T-helper 2 cell treated with Interferon-gamma antibody and Interleukin-4, amounts not matched to agents 5 μg/mL and 100 μg/mL, for 36 hours (primary cell): Measurements from ENCODE around the gene RFPL1.
"Not testable (repeated sequence)": the region's sequence is repeated elsewhere in the genome, so short reads cannot be mapped to it uniquely, and the experiment has no call there.

ENCODE experiments used
- DNase-seq: peaks from one replicate; pipeline ENCODE4 v3.0.0; 2021; ENCODE audit warnings: low spot score
- H3K27ac Mint-ChIP-seq: one replicate; pipeline ENCODE4 v1.8.0; 2021; ENCODE audit warnings: mild to moderate bottlenecking, mixed read lengths
- H3K27me3 Mint-ChIP-seq: one replicate; pipeline ENCODE4 v1.8.0; 2021; ENCODE audit warnings: low read depth, mixed read lengths
- H3K36me3 Mint-ChIP-seq: one replicate; pipeline ENCODE4 v1.8.0; 2021; ENCODE audit warnings: low read depth, mixed read lengths
- H3K4me1 Mint-ChIP-seq: one replicate; pipeline ENCODE4 v1.8.0; 2021; ENCODE audit warnings: low read depth, mixed read lengths
- H3K4me3 Mint-ChIP-seq: one replicate; pipeline ENCODE4 v1.8.0; 2022; ENCODE audit warnings: mild to moderate bottlenecking, moderate library complexity, mixed read lengths
- H3K9me3 Mint-ChIP-seq: one replicate; pipeline ENCODE4 v1.8.0; 2021; ENCODE audit warnings: mixed read lengths

Gene RFPL1

DNA sequence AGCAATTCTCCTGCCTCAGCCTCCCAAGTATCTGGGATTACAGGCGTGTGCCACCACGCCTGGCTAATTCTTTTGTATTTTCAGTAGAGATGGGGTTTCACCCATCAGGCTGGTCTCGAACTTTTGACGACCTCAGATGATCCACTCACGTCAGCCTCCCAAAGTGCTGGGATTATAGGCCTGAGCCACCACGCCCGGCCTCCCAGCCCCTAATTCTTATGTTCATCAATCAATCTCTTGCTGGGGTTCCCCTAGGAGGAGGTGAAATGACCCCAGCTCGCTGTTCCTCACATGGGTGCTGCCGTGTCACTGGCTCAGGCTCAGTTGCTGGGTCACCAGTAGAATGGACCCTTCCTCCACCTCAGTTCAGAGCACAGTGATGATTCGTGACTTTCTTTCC lies at the start of gene RFPL1:
Gene RFPL1 (plus strand): TSS at position 301 of the 400 bp plus-strand sequence.
- H3K4me1 Mint-ChIP-seq, DNase-seq, H3K36me3 Mint-ChIP-seq, H3K27ac Mint-ChIP-seq, H3K9me3 Mint-ChIP-seq, H3K4me3 Mint-ChIP-seq: not testable (repeated sequence)
- H3K27me3 Mint-ChIP-seq: peaks cover 27% of the 10 kb centered on the region

DNA sequence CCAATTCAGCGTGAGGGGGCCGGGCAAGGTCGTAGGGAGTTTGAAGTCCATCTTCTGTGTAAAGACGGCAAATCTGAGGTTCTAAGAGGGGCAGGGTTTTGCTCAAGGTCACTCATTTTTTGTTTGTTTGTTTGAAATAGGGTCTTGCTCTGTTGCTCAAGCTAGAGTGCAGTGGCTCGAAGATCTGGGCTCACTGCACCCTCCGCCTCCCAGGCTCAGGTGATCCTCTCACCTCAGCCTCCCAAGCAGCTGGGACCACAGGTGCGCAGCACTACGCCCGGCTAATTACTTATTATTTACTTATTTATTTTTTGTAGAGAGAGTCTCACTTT lies 49.7 kb upstream of the RFPL1 start:
- no peaks in the 10 kb centered on the region for H3K9me3 Mint-ChIP-seq
- DNase-seq: no peak
- peak overlapping the region; percentile 83 for H3K27ac Mint-ChIP-seq
- H3K27me3 Mint-ChIP-seq: no peaks in the 10 kb centered on the region
- peak overlapping the region; percentile 92 for H3K4me3 Mint-ChIP-seq
- H3K4me1 Mint-ChIP-seq: peaks cover 22% of the 10 kb centered on the region
- H3K36me3 Mint-ChIP-seq: peaks cover 16% of the 10 kb centered on the region

DNA sequence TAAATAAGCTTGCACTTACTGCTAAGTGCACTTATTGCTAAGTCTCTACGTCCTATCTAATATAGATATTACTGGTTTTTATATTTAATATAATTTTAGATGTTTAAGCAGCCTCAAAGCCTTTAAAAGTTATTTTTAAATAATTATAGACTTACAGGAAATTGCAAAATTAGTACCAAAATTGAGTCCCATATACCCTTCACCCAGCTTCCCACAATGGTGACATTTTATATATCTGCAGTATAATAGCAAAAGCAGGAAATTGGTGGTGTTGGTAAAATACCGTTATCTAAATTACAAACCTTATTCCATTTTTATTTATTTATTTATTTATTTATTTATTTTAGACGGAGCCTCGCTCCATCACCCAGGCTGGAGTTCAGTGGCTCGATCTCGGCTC lies 48.1 kb upstream of the RFPL1 start:
- H3K4me1 Mint-ChIP-seq: peaks cover 29% of the 10 kb centered on the region
- H3K4me3 Mint-ChIP-seq: no peak overlapping the region
- H3K36me3 Mint-ChIP-seq: peaks cover 12% of the 10 kb centered on the region
- no peak overlapping the region for H3K27ac Mint-ChIP-seq
- no peak for DNase-seq
- H3K9me3 Mint-ChIP-seq: no peaks in the 10 kb centered on the region
- no peaks in the 10 kb centered on the region for H3K27me3 Mint-ChIP-seq

DNA sequence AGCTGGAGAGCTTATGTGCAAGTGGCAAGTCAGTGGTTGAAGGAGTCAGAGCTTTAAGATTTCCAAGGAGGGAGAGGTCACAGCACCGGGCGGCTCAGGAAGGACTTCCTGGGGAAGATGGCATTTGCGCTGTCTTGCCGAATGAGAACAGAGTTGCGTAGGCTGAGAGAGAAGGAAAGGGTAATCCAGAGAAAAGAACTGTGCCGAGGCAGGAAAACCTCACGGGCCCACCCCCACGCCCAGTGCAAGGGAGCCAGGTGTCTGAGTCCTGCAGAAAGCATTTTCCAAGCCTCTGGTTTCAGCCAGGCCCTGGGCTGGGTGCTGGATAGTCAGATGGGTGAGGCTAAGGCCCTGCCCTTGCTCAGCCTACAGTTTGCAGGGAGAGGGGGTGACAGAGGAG lies 46.8 kb upstream of the RFPL1 start:
- no peak overlapping the region for H3K27ac Mint-ChIP-seq
- no peaks in the 10 kb centered on the region for H3K9me3 Mint-ChIP-seq
- peaks cover 5% of the 10 kb centered on the region for H3K36me3 Mint-ChIP-seq
- H3K4me3 Mint-ChIP-seq: no peak overlapping the region
- H3K4me1 Mint-ChIP-seq: peaks cover 20% of the 10 kb centered on the region
- no peak for DNase-seq
- H3K27me3 Mint-ChIP-seq: no peaks in the 10 kb centered on the region

DNA sequence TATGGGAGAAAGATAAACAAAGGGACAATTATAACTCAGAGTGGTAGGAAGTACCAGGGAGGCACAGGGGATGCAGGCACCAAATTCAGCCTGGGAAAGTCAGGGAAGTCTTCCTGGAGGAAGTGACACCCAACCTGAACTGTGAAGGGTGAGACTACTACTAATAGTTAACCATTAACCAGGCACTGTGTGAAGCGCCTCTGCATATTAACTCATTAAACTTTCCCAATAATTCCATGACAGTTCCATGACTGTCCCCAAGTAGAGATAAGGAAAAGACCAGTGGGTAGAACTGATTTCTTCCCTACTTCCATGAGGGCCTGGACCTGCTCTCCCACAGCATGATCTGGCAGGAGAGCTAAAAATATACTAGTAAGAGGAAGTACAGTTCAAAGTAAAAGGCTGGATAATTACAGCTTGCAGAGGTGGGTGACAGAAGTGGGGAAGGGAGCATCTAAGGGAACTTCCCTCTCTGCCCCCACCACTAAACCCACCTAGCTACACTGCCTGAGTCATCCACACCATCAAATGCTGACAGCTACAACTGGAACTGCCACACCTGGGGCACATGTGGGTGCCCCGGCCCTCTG lies 45.3 kb upstream of the RFPL1 start:
- Mint-ChIP-seq H3K27ac (no peak overlapping the region), H3K36me3 (no peaks in the 10 kb centered on the region), H3K9me3 (no peaks in the 10 kb centered on the region), H3K4me3 (no peak overlapping the region), H3K4me1 (peaks cover 9% of the 10 kb centered on the region), H3K27me3 (no peaks in the 10 kb centered on the region)
- DNase-seq: no peak

DNA sequence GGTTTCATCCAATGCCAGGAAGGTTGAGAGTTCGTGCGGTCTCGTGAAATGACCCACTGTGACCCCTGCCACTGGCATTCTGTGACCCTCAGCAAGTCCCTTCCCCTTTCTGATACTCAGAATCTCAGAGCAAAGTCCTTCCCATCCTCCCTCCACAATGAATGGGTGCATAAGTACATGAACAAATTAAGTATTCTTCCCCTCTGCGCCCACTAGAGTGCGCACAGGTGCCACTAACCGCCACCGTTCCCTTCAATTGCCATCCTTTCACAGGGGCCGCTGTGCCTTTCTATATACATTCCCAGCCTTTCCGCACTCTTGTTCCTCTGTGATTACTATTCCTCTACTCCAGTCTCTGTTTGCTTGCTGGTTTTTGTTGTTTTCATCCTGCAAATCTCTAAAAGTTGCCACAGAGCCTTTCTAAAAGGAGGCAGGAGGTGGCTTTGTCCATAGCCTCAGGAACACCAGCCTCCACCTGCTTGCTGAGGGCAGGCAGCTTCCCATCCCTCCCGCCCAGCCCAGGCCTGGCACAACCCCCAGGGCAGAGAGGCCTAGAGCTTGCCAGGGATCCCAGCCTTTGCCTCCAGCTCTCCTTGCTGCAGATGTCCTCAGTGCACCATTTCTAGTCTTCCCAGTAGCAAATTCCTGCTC lies 43.3 kb upstream of the RFPL1 start:
- peaks cover 9% of the 10 kb centered on the region for H3K4me1 Mint-ChIP-seq
- no peaks in the 10 kb centered on the region for H3K36me3 Mint-ChIP-seq
- peak overlapping the region; percentile 21 for H3K27ac Mint-ChIP-seq
- no peak overlapping the region for H3K4me3 Mint-ChIP-seq
- H3K9me3 Mint-ChIP-seq: no peaks in the 10 kb centered on the region
- peak; percentile 50 for DNase-seq
- H3K27me3 Mint-ChIP-seq: peaks cover 5% of the 10 kb centered on the region

DNA sequence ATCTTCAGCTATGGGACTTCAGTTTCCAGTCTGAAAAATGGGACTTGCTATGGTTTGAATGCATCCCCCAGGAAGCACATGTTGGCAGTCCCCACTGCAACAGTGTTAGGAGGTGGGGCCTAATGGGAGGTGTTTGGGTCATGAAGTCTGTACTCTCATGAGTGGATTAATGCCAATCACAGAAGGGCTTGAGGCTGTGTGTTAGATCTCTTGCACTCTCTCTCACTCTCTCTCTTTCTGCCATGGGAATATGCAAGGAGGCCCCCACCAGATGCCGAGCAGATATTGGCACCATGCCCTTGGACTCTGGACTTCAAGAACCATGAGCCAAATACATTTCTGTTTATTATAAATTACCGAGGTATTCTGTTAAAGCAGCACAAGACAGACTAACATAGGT lies 42.3 kb upstream of the RFPL1 start:
- no peak overlapping the region for H3K4me3 Mint-ChIP-seq

DNA sequence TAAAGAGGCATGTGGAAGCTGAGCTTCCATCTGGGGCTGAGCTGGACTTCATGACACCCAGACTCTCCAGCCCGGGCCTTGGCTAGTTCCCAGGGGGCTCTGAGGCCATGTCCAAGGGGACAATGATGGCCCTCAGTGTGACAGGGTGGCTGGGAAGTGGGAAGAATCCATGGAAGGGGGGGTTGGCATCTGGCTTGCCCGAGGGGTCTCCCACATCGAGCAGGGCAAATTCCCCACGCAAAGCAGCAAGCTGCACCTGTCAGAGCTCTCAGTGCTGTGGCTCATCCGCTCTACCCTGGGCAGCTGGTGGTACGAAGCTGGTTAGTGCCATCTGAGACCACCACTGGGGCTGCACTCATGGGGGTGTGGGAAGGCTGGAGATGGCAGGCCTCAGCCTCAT lies 40.6 kb upstream of the RFPL1 start:
- Mint-ChIP-seq H3K27me3 (peaks cover 22% of the 10 kb centered on the region), H3K36me3 (no peaks in the 10 kb centered on the region), H3K4me3 (no peak overlapping the region), H3K27ac (no peak overlapping the region), H3K9me3 (no peaks in the 10 kb centered on the region), H3K4me1 (peaks cover 12% of the 10 kb centered on the region)
- DNase-seq: no peak

More for the DNA sequence above, 42.3 kb upstream of the RFPL1 start:
- Mint-ChIP-seq H3K36me3 (no peaks in the 10 kb centered on the region), H3K27ac (no peak overlapping the region), H3K9me3 (no peaks in the 10 kb centered on the region), H3K27me3 (peaks cover 12% of the 10 kb centered on the region), H3K4me1 (peaks cover 9% of the 10 kb centered on the region)
- no peak for DNase-seq

DNA sequence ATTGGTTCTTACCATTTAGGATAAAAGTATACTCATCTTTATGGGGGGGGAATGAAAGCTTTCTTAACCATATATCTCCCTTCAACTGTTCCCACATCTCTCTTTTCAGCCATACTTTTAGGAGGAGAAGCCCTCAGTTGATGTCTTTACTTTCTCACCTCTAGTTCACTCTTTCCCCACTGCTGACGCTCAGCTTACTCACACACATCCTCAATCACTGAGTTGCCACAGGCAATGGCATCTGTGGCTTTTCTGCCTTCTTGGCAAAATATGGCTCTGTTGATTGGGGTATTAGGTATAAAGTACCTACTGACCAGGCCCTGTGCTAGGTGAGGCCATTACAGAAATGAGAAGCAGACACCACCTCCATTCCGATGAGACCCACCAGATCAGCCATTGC lies 37.8 kb upstream of the RFPL1 start:
- peaks cover 2% of the 10 kb centered on the region for H3K4me1 Mint-ChIP-seq
- H3K4me3 Mint-ChIP-seq: no peak overlapping the region
- no peak for DNase-seq
- H3K27ac Mint-ChIP-seq: no peak overlapping the region
- H3K27me3 Mint-ChIP-seq: peaks cover 27% of the 10 kb centered on the region
- no peaks in the 10 kb centered on the region for H3K36me3 Mint-ChIP-seq
- no peaks in the 10 kb centered on the region for H3K9me3 Mint-ChIP-seq

DNA sequence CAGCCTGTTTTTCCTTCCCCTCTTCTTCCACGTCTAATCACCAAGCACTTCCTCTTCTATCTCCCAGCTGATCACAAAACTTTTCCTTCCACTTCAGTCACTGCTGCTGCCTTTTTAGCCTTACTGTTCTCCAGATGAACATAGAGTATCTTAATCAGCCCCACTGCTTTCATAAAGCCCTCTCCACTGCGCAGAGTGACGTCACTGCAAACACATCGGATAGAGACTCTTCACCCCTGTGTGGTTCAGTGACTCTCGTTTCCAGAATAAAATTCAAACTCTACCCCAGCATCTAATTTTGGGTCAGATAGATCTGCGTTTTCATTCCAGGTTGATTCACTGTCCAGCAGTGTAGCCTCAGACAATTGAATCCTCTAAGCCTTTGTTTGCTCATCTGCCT lies 36.8 kb upstream of the RFPL1 start:
- not testable (repeated sequence) for H3K27ac Mint-ChIP-seq, H3K36me3 Mint-ChIP-seq, H3K4me3 Mint-ChIP-seq

DNA sequence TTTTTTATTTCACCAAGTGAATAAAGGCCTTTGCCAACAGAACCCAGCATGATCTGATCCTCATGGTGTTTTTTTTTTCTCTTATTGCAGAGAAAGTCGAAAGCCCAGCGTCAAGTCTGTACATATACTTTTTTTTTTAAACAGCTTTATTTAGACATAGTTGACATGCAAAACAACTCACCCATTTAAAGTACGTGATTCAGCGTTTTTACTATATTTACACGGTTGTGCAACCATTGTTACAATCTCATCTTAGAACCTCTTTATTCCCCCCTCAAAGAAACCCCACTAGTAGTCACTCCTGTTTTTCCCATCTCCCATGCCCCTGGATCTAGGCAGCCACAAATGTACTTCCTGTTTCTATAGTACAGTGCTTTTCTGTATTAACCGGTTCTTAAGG lies 29.4 kb upstream of the RFPL1 start:
- H3K4me1 Mint-ChIP-seq: peaks cover 27% of the 10 kb centered on the region
- peaks cover 6% of the 10 kb centered on the region for H3K27me3 Mint-ChIP-seq
- no peak overlapping the region for H3K4me3 Mint-ChIP-seq
- H3K36me3 Mint-ChIP-seq: no peaks in the 10 kb centered on the region
- H3K9me3 Mint-ChIP-seq: no peaks in the 10 kb centered on the region
- H3K27ac Mint-ChIP-seq: no peak overlapping the region
- no peak for DNase-seq

More for the DNA sequence above, 36.8 kb upstream of the RFPL1 start:
- H3K4me1 Mint-ChIP-seq, H3K9me3 Mint-ChIP-seq, DNase-seq: not testable (repeated sequence)
- peaks cover 28% of the 10 kb centered on the region for H3K27me3 Mint-ChIP-seq

DNA sequence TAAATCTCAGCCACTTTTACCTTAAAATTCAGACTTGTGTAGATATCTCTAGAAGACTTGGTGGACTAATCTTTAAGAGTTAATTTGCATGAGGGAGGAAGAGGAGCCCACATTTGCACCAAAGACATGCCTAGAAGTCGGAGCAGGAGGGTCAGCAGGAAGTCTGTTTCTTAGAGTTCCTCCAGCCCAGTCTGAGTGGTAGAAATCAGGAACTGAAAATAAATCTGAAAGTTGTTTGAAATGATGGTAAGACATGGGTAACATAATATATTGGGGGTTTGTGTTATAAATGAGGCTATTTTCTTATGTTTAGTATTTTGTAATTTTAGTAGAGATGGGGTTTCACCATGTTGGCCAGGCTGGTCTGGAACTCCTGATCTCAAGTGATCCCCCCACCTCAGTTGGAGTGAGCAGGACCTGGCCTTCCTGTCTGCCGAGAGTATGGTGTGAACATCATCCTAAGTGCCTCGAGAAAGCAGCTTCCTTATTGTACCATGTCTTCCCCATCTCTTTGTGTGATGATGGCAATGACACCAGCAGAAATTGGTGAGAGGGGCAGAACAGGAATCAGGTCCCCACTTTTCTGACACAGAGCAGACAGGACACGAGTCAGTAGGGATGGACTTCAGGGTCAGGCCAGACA lies 26.7 kb upstream of the RFPL1 start:
- not testable (repeated sequence) for H3K27me3 Mint-ChIP-seq, H3K4me3 Mint-ChIP-seq, H3K36me3 Mint-ChIP-seq, H3K27ac Mint-ChIP-seq, DNase-seq, H3K9me3 Mint-ChIP-seq
- H3K4me1 Mint-ChIP-seq: peaks cover 45% of the 10 kb centered on the region

DNA sequence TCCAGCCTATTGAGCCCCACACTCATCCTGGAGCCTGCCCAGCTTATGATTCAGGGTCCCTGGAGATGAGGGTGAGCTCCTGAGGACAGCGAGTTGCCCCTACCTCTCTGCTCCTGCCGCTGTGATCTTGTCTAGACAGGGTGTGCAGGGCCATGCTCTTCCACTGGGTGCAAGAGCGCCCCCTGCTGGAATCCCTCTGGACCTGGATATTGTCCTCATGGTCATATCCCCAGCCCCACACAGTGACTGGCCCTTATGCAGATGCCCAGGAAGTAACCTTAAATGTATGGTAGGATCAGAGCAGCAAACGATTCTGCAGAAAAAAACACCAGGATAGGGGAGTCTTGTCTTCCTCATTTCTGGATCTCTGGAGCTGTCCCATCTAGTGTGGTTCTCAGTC lies 25.6 kb upstream of the RFPL1 start:
- DNase-seq: peak; percentile 23
- H3K36me3 Mint-ChIP-seq, H3K27me3 Mint-ChIP-seq, H3K4me3 Mint-ChIP-seq, H3K27ac Mint-ChIP-seq, H3K9me3 Mint-ChIP-seq: not testable (repeated sequence)
- peaks cover 40% of the 10 kb centered on the region for H3K4me1 Mint-ChIP-seq

DNA sequence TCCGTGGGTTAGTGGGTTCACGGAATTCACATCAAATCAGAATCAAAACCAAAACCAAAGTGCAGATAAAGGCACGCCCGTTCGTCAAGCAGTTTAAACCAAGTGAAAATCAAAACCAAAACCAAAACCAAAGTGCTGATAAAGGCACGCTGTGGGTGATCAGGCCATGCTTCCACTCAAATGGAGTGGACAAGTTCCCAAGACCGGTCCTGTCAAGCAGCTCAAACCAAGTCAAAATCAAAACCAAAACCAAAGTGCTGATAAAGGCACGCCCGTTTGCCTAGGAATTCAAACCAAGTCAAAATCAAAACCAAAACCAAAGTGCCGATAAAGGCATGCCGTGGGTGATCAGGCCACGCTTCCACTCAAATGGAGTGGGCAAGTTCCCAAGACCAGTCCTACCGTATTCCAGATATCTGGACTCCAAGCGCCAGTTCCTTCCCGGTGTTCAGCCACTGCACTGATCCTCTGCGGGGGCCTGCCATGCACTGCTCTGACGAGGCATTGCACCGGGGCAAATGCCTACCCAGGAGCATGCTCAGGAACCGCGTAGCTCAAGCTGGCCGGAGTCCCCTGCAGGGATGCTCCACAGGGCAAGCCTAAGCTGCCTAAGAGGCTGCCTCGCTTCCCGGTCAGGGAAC lies 23.3 kb upstream of the RFPL1 start:
- DNase-seq: peak; percentile 78
- H3K9me3 Mint-ChIP-seq, H3K27me3 Mint-ChIP-seq, H3K36me3 Mint-ChIP-seq: not testable (repeated sequence)
- peak overlapping the region; percentile 84 for H3K4me3 Mint-ChIP-seq
- peaks cover 34% of the 10 kb centered on the region for H3K4me1 Mint-ChIP-seq
- peak overlapping the region; percentile 92 for H3K27ac Mint-ChIP-seq
